Measurements from ENCODE around the gene RPL3.

DNA sequence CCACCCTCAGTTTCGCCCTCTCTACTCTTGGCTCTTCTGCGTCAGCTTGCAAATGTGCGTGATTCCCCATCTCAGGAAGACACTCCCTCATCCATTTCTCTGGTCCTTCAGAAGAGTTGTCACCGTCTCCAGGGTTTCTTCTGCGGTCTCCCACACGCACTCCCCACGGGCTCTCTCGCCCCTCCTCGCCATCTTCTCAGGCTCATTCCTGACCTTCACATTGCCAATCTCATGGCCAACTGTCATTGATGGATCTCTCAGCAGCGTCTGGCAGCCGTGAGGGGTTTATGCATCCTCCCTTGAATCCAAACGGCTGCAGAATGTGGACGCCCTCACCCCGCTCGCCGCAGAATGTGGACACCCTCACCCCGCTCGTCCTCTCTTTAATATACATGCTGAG is 40.8 kb upstream of the RPL3 start:
- TF ChIP-seq BHLHE40 (IDR thresholded peaks at IDR 0.05; ENCODE audit: borderline replicate concordance) = no peak
- no peak for TF ChIP-seq SP1 (IDR thresholded peaks at IDR 0.05)
- no peak for TF ChIP-seq SUZ12 (IDR thresholded peaks at IDR 0.05)
- no peak for TF ChIP-seq ARNT (IDR thresholded peaks at IDR 0.05)
- TF ChIP-seq TARDBP (IDR thresholded peaks at IDR 0.05) = no peak
- TF ChIP-seq FOXA1 (IDR thresholded peaks at IDR 0.05) = no peak
- no peak for TF ChIP-seq HDGF (IDR thresholded peaks at IDR 0.05; ENCODE audit: borderline replicate concordance)
- no peak for TF ChIP-seq FOXM1 (IDR thresholded peaks at IDR 0.05; ENCODE audit: borderline replicate concordance)
- no peak for TF ChIP-seq L3MBTL2 (conservative IDR thresholded peaks at IDR 0.05)
- TF ChIP-seq, protein P1, sequence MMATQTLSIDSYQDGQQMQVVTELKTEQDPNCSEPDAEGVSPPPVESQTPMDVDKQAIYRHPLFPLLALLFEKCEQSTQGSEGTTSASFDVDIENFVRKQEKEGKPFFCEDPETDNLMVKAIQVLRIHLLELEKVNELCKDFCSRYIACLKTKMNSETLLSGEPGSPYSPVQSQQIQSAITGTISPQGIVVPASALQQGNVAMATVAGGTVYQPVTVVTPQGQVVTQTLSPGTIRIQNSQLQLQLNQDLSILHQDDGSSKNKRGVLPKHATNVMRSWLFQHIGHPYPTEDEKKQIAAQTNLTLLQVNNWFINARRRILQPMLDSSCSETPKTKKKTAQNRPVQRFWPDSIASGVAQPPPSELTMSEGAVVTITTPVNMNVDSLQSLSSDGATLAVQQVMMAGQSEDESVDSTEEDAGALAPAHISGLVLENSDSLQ (IDR thresholded peaks at IDR 0.05) = no peak

Measured in HEK293T (cell line).